ENCODE data around the gene TAF4. TPM values are rescaled to one million over a fixed set of nuclear protein-coding genes. Genes with fewer than 3 reads are reported as not detected.
A peak's percentile ranks its signal among the peaks of the same experiment; 100 is the strongest.

TAF4 gene
- total and polyA plus RNA-seq, 2 donors from 2014 or later = 3.7 to 18.4 TPM

DNA sequence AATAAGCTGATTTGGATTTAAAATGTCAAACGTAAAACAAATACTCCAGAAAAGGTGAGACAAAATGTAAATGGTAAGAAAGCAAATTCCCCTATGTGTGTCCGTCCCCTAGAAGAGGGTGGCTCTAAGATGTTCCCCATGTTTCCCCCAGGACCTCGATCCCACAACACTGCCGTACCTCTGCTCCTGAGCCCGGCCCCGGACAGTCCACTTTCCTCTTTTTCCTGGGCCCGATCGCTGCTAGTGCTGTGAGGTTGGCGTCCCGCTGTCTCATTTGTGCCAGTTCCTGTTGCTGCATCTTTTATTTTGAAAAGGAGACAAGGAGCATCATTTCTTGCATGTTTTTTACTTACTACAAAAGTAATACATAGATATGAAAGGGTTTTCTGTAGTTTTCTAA lies 68.3 kb downstream of the TAF4 start:
- intact Hi-C loops (cut with DNase I) = no loop called here
- DNase-seq = peak in 1 of 5 donors; percentile 13
- TF ChIP-seq, protein P1, sequence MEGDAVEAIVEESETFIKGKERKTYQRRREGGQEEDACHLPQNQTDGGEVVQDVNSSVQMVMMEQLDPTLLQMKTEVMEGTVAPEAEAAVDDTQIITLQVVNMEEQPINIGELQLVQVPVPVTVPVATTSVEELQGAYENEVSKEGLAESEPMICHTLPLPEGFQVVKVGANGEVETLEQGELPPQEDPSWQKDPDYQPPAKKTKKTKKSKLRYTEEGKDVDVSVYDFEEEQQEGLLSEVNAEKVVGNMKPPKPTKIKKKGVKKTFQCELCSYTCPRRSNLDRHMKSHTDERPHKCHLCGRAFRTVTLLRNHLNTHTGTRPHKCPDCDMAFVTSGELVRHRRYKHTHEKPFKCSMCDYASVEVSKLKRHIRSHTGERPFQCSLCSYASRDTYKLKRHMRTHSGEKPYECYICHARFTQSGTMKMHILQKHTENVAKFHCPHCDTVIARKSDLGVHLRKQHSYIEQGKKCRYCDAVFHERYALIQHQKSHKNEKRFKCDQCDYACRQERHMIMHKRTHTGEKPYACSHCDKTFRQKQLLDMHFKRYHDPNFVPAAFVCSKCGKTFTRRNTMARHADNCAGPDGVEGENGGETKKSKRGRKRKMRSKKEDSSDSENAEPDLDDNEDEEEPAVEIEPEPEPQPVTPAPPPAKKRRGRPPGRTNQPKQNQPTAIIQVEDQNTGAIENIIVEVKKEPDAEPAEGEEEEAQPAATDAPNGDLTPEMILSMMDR (IDR thresholded peaks at IDR 0.05; ENCODE audit: borderline replicate concordance, extremely low read depth, insufficient read depth) = no peak
- Histone ChIP-seq H3K36me3 (ENCODE audit: control insufficient read depth in 2 of 3, insufficient read depth in 3 of 3, low read length in 3 of 3) (peaks cover 9 to 58% (median 53%) of the 10 kb centered on the region in 3 donors), H3K4me3 (ENCODE audit: low read length in 3 of 3) (no peak overlapping the region), H3K9me3 (ENCODE audit: control insufficient read depth in 2 of 3, insufficient read depth in 1 of 3, low read length in 3 of 3) (no peaks in the 10 kb centered on the region), H3K9ac (ENCODE audit: low read length in 3 of 3) (no peak overlapping the region), H3K27me3 (ENCODE audit: control insufficient read depth, insufficient read depth, low read length) (no peaks in the 10 kb centered on the region), H3K27ac (ENCODE audit: low read depth in 2 of 2, low read length in 2 of 2) (no peak overlapping the region), H3K4me1 (ENCODE audit: control insufficient read depth in 2 of 3, insufficient read depth in 2 of 3, low read depth in 1 of 3, low read length in 3 of 3) (no peaks in the 10 kb centered on the region)
- FAIRE-seq = no peak

DNA sequence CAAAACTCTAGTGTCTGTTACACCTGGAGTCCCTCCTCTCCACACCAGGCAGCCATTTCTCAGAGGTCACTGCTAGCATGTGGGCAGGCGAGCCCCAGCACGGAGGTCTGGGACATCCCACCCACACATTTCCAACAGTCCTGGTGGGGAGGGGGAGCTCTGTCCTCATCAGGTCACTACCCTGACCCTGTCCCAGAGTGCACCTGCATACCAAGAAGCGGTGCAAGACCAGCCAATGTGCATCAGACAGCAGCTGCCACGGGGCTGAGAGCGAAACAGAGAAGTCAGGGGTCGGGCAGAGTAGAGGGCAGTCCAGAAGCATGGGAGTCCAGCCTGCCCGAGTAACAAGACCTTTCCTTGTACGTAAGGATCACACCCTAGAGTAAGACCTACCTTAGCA lies 71.1 kb downstream of the TAF4 start:
- DNase-seq (peak in 1 of 5 donors; percentile 32), FAIRE-seq (no peak)
- intact Hi-C loops (cut with DNase I) = no loop called here
- H3K4me3 ChIP-seq (ENCODE audit: low read length in 3 of 3) = no peak overlapping the region
- peaks cover 5 to 52% (median 49%) of the 10 kb centered on the region in 3 donors for H3K36me3 ChIP-seq (ENCODE audit: control insufficient read depth in 2 of 3, insufficient read depth in 3 of 3, low read length in 3 of 3)
- no peak overlapping the region for H3K27ac ChIP-seq (ENCODE audit: low read depth in 2 of 2, low read length in 2 of 2)
- H3K9me3 ChIP-seq (ENCODE audit: control insufficient read depth in 2 of 3, insufficient read depth in 1 of 3, low read length in 3 of 3) = peaks cover 2 to 8% (median 3%) of the 10 kb centered on the region in 3 donors
- no peak overlapping the region for H3K9ac ChIP-seq (ENCODE audit: low read length in 3 of 3)
- TF ChIP-seq, protein P1 (IDR thresholded peaks at IDR 0.05; ENCODE audit: borderline replicate concordance, extremely low read depth, insufficient read depth) = no peak
- no peaks in the 10 kb centered on the region for H3K27me3 ChIP-seq (ENCODE audit: control insufficient read depth, insufficient read depth, low read length)
- H3K4me1 ChIP-seq (ENCODE audit: control insufficient read depth in 2 of 3, insufficient read depth in 2 of 3, low read depth in 1 of 3, low read length in 3 of 3) = no peaks in the 10 kb centered on the region

DNA sequence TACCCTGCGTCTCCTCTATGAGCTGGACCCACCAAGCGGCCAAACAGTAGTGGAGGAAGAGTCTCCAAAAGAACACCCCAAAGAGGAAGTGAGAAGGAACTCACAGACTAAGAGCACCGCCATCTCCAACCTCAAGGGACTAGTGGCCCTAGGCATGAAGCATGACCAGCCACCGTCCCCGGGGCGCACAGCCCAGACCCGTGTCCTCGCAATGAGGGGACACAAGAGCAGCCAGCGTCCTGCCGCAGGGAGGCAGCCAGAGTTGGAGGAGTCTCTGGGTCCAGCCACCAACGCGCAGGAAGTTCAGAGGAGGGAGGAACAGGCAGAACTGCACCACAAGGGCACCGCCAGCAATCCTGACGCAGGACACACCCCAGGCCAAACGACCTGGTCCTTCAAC lies 72.6 kb downstream of the TAF4 start:
- Histone ChIP-seq H3K27me3 (ENCODE audit: control insufficient read depth, insufficient read depth, low read length) (no peaks in the 10 kb centered on the region), H3K9me3 (ENCODE audit: control insufficient read depth in 2 of 3, insufficient read depth in 1 of 3, low read length in 3 of 3) (peaks cover 2 to 8% (median 3%) of the 10 kb centered on the region in 3 donors), H3K36me3 (ENCODE audit: control insufficient read depth in 2 of 3, insufficient read depth in 3 of 3, low read length in 3 of 3) (peaks cover 5 to 41% (median 37%) of the 10 kb centered on the region in 3 donors), H3K27ac (ENCODE audit: low read depth in 2 of 2, low read length in 2 of 2) (no peak overlapping the region), H3K4me3 (ENCODE audit: low read length in 3 of 3) (no peak overlapping the region), H3K4me1 (ENCODE audit: control insufficient read depth in 2 of 3, insufficient read depth in 2 of 3, low read depth in 1 of 3, low read length in 3 of 3) (no peaks in the 10 kb centered on the region), H3K9ac (ENCODE audit: low read length in 3 of 3) (no peak overlapping the region)
- DNase-seq (peak in 1 of 5 donors; percentile 32), FAIRE-seq (no peak)
- intact Hi-C loops (cut with DNase I) = no loop called here
- TF ChIP-seq, protein P1 (IDR thresholded peaks at IDR 0.05; ENCODE audit: borderline replicate concordance, extremely low read depth, insufficient read depth) = no peak

DNA sequence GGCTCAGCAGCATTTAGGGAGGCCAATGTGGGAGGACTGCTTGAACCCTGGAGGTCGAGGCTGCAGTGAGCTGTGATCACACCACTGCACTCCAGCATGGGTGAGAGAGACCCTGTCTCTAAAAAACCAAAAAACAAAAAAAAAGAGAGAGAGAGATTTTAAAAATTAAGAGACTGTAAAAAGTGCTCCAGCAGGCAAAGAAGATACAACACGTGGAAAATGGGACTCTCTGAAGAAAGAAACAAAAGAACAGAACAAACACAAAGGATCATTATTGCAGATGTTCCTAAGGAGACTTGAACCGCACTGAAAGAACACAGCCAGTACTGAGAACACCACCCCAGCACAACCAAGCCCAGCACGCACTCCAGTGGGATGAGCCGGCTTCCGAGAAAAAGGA lies 74.2 kb downstream of the TAF4 start:
- TF ChIP-seq, protein P1 (IDR thresholded peaks at IDR 0.05; ENCODE audit: borderline replicate concordance, extremely low read depth, insufficient read depth) = no peak
- FAIRE-seq (no peak), DNase-seq (peak in 1 of 5 donors; percentile 11)
- peaks cover 2 to 52% (median 33%) of the 10 kb centered on the region in 3 donors for H3K36me3 ChIP-seq (ENCODE audit: control insufficient read depth in 2 of 3, insufficient read depth in 3 of 3, low read length in 3 of 3)
- no peak overlapping the region for H3K27ac ChIP-seq (ENCODE audit: low read depth in 2 of 2, low read length in 2 of 2)
- intact Hi-C loops (cut with DNase I) = no loop called here
- H3K27me3 ChIP-seq (ENCODE audit: control insufficient read depth, insufficient read depth, low read length) = no peaks in the 10 kb centered on the region
- H3K9ac ChIP-seq (ENCODE audit: low read length in 3 of 3) = no peak overlapping the region
- H3K4me1 ChIP-seq (ENCODE audit: control insufficient read depth in 2 of 3, insufficient read depth in 2 of 3, low read depth in 1 of 3, low read length in 3 of 3) = no peaks in the 10 kb centered on the region
- H3K9me3 ChIP-seq (ENCODE audit: control insufficient read depth in 2 of 3, insufficient read depth in 1 of 3, low read length in 3 of 3) = peaks cover 2 to 8% (median 3%) of the 10 kb centered on the region in 3 donors
- H3K4me3 ChIP-seq (ENCODE audit: low read length in 3 of 3) = no peak overlapping the region

All from kidney (tissue), 14 donors.